Measurements from ENCODE around the gene SLC29A2. TPM values are rescaled to one million over a fixed set of nuclear protein-coding genes. Genes with fewer than 3 reads are reported as not detected.
"Not testable (repeated sequence)": the region's sequence is repeated elsewhere in the genome, so short reads cannot be mapped to it uniquely, and the experiment has no call there.

Gene SLC29A2
- total RNA-seq, 1 donor from 2014 or later = 5.3 TPM

DNA sequence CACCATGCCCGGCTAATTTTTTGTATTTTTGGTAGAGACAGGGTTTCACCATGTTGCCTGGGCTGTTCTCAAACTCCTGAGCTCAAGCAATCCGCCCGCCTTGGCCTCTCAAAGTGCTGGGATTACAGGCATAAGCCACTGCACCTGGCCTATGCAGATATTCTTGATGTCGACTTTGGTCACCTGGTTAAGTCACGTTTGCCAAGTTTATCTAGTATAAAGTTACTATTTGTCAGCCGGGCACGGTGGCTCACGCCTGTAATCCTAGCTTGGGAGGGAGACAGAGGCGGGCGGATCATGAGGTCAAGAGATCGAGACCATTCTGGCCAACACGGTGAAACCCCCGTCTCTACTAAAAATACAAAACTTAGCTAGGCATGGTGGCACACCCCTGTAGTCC lies 12.8 kb upstream of the SLC29A2 start:
- not testable (repeated sequence) for DNase-seq (ENCODE audit: low read depth)

DNA sequence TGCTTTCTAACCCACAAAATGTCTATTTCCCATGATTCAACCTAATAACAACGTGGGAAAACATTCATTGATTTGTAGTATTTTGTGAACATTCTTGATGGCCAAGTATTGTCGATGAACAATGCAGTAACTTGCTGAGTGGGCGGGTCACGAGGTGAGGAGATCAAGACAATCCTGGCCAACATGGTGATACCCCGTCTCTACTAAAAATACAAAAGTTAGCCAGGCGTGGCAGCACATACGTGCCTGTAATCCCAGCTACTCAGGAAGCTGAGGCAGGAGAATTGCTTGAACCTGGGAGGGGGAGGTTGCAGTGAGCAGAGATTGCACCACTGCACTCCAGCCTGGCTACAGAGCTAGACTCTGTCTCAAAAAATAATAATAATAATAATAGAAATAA lies 8.7 kb upstream of the SLC29A2 start:
- peak; percentile 84 for DNase-seq (ENCODE audit: low read depth)

DNA sequence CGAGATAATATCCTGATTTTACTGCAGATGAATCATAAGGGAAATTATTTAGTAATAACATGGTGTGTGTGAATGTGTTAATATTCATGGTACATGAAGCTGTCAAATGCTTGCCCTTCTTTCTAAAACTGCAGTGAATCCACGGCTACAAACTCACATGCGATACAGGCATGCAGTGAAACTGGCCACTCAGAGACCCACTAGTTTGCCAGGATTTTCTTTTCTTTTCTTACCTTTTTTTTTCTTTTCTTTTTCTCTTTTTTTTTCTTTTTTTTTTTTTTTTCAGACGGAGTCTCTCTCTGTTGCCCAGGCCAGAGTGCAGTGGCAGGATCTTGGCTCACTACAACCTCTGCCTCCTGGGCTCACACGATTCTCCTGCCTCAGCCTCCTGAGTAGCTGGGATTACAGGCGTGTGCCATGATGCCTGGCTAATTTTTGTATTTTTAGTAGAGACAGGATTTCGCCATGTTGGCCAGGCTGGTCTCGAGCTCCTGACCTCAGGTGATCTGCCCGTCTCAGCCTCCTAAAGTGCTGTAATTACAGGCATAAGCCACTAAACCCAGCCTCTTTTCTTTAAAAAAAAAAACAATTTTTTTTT lies 2.2 kb upstream of the SLC29A2 start:
- DNase-seq (ENCODE audit: low read depth) = not testable (repeated sequence)

DNA sequence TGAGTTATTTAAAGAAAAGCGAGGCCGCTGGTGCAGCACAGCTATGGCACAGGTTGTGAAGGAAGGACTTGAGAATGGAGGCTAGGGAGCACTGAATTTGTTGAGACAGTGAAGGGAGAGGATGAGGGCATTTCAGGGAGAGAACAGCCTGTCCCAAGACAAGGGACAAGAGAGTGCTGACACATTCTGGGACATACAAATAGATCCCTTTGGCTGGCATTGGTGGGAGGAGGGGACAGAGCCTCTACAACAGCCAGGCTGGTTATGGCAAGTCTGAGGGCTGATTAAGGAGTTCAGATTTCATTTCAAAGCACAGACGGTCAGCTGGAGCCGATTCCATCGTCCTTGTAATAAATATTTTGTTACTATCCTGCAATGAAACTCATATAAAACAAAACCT lies 1.7 kb upstream of the SLC29A2 start:
- no peak for DNase-seq (ENCODE audit: low read depth)

DNA sequence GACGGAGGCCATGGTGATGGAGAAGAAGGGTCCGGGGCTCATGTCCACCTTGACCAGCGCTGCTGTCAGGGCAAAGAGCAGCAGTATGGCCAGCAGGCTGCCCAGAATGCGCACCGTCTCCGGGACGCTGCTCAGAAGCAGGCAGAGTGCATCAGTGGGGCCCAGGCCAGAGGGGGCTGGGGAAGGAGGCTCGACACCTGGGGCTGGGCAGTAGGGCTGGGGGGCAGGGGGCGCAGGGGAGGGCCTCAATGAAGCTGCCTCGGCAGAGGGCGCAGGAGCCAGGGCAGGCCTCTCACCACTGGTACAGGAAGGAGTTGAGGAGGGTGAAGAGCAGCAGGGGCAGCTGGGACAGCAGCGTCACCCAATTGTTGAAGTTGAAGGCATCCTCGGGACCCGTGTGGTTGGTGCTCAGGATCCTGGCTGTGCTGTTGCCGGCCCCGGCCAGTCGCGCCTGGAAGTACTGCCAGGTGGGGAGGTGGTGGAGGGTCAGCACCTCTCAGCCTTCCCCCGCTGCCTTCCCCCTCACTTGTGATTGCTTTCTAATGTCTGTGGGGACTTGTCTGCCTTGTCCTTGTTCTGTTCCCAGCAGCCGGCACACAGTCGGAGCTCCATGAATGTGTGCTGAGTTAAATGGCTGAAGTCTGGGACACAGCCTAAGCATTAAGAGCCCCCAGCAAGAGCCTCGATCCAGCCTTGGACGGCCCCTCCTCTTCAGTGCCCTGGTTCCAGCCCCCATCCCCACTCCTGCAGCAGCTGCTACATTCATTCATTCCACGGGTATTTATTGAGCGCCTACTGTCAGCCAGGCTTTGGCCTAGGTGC lies 2.3 kb downstream of the SLC29A2 start:
- DNase-seq (ENCODE audit: low read depth) = no peak

DNA sequence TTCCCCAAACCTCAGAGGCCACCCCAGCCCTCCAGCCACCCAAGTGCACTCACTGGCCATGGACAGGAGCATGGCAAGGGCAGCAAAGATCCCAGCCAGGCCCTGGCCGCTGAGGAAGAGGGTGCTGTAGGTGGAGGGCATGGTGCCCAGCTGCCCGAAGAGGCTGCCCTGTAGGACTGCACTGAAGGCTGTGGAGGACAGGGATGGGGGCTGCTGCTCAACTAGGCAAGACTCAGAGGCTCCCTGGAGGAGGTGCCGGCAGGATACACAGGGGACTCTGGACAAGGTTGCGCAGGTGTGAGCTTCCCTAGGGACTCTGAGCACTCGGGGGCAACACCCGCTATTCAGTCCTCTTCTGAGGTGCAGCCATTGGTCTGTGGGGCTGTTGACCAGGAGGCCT lies 3.1 kb downstream of the SLC29A2 start:
- DNase-seq (ENCODE audit: low read depth) = no peak

DNA sequence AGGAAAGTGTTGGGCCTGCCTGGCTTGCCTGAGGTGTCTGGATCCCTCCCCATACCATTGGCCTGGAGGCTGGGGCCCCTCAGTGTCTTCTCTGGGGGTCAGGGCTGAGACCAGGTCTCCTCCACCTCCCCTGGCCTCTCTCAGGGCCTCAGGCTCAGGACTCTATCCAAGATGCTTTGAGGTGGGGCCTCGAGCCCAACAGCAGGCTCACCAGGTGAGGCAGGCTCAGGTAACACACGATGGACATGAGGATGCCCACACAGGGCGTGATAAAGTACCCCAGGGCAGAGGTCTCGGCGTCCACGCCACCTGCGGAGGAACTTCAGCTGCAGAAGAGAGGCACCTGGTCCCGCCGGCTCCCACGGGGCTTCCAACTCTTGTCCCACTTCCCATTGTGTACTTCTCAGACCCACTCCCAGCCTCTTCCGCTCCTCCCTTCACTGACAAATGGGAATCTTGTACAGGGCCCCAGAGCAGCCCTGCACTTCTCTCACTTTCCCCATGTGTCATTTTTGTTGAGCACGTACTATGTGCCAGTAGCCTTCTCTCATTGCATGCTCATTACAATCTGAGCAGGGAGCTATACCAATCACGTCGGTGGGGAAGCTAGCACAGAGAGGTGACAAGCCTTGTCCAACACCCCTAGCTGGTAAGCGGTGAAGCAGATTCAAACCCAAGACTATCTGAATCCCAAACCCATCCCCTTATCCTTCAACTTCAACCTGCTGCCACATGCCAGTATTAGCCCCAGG lies 3.8 kb downstream of the SLC29A2 start:
- DNase-seq (ENCODE audit: low read depth) = no peak

DNA sequence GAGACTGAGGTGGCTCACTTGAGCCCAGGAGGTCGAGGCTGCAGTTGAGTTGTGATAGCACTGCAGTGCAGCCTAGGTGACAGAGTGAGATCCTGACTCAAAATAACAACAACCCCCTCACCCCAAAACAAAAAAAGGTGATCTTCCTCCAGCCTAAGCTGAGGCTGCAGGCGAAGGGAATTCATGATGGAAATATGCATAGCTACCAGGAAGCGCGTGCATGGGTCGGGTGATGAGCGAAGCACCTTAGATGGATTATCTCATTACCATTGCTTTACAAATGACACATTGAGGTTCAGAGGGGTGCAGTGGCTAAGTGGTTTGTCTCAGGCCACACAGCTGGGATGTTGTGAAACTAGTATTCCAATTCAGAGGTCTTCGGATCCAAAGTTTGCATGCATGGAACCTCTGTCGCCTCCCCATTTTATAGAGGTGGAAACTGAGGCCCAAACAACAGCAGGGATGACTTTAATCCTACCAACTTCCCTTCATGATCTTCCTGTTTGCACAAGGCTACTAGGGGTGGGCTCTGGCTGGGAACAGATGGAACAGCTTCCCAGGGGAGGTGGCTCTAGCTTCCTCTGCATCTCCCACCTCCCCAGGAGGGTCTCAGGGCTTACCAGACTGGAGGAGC lies 4.6 kb downstream of the SLC29A2 start:
- DNase-seq (ENCODE audit: low read depth) = no peak

DNA sequence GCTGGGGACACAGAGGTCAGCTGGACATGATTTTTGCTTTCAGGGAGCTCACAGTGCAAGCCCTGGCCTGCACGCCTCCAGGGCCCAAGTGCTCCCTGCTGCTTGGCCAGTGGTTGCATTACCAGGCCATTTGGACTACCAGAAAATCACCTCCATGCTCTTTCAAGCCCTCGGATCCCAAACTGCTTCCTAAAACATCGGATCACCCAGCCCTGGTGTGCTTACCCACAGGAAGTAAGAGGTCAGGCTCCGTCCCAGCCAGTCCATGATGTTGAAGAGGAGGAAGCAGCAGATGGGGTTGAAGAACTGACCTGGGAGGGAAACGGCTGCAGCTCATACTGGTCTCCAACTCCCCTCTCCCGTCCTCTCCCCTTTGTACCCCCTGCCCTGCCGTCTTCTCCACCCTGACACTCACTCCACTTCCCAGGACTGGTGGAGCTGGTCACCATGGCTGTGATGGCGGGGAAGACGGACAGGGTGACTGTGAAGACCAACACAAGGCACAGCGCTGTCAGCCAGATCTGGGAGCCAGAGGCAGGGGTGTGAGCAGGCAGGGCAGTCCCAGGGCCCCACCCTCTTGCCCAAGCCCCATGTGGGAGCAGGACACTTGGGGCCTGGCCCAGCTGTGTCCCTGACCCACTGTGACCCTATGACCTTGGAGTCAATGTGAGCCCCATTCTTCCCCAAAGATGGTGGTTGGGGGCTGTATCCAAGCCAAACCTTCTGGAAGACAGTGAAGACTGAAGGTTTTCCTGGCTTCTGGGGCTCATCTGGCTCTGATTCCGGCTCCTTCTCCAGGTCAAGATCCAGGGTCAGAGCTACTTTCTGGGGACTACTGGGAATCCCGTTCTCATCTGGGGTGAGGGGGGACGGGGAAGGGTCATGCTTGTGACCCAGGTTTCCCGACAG lies 5.6 kb downstream of the SLC29A2 start:
- DNase-seq (ENCODE audit: low read depth) = no peak

DNA sequence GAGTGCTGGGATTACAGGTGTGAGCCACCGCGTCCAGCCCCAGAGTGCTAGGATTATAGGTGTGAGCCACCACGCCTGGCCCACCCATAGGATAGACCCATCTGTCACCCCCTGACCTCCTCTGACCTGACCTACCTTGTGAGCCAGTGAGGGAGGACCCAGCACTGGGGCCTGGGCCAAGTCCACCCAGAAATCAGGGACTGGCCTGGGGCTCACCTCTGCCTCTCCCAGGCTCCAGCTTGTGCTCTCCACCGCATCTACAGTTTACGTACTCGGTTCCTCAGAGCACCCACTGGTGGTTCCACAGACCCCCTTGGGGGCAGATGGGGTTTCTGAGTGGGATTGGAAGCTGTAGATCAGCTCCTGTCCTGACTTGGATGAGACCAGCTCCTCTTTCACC lies 6.4 kb downstream of the SLC29A2 start:
- DNase-seq (ENCODE audit: low read depth) = no peak

DNA sequence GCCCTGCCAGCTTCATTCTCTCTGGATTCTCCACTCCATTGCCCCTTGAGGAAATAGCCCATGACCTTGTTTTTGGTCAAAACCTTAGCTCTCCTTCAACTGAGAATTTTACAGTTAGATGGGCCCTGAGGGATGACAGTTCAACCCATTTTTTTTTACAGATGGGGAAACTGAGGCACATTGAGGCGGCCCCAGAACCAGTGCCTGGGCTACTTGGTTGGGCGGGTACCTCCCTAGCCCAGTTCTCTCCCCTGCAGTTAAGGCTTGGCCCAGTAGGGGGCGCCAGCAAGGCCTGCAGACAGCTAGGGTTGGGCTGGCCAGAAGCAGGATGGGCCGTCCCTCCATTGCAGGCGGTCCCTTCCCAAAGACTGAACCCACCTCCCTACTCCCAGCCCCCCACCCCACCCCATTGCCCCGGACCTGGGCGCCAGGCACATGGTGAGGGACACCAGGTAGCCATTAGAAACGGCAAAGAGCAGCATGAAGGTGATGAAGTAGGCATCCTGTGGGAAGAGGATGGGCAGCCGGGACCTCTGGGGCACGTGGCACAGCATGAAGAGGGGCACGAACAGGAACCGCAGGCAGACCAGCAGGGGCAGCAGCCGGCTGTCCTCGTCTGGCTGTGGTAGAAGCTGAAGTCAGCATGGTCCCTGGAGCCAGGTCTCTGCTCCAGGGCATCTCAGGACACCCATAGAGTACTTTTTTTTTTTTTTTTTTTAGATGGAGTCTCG lies 7.6 kb downstream of the SLC29A2 start:
- DNase-seq (ENCODE audit: low read depth) = no peak

DNA sequence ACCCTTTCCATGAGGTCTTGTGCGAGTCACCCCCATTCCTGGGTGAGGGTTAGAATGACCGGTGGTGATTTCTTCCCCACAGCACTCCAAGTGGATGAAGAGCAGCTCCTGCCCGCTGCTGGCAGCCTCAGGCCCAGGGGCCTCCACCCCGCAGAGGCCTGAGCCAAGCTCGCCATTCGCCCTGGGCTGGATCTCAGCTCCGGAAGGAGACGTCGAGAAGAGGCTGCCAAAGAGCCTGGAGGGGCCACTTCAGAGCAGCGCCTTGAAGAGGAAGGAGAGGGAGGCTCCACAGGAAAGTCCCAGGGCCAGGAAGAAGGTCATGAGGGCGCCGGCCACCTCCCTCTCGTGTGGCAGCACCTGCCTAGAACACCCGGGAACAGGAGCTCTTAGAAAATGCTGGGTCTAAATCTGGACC lies 8.4 kb downstream of the SLC29A2 start:
- DNase-seq (ENCODE audit: low read depth) = no peak

DNA sequence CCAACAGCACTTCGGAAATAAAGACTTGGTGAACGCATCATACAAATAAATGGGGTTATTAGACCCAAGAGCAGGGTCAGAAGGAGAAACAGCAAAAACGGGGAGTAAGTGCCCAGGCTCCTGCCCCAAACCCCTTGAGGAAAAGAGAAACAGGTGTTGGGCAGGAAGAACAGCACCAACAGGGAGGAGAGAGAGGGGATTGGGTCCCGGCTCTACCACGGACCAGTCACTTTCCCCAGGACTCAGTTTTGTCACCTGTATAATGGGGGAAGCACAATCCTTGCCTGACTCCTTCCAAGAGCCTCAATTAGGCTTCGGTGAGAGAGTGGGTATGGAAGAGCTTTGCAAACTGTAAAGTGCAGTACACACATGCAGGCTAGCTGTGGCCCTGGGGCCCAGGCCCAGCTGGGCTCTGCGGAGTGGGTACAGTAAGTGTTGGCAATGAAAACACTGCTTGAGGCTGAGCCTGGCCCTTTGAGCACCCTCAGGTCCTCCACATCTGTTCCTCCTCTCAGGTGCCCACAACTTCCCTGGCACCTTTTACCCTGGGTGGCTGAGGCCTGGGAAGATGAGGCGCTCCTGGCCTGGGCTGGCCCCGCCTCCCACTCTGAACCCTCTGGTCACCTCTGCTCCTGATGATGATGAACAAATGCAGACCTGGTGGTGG lies 8.9 kb downstream of the SLC29A2 start:
- no peak for DNase-seq (ENCODE audit: low read depth)

DNA sequence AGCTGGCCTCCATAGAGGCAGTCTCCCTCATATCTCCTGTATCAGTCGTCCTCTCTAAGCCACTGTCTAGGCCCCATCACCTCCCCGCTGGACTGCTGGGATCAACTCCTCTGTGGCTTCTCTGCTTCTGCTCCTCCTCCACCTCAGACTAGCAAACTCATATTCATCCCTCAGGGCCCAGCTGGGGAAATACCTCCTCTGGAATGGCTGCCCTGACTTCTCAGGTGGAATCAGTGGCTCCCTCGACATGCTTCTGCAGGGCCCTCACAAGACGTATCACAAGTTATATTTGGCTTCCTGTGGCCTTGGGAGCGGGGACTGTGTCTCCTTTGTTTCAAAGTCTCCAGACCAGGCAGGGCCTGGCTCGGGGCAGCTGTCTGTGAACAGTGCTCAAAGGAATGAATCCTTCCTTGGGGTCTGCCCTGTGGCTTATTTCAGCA lies 10.0 kb downstream of the SLC29A2 start:
- no peak for DNase-seq (ENCODE audit: low read depth)

DNA sequence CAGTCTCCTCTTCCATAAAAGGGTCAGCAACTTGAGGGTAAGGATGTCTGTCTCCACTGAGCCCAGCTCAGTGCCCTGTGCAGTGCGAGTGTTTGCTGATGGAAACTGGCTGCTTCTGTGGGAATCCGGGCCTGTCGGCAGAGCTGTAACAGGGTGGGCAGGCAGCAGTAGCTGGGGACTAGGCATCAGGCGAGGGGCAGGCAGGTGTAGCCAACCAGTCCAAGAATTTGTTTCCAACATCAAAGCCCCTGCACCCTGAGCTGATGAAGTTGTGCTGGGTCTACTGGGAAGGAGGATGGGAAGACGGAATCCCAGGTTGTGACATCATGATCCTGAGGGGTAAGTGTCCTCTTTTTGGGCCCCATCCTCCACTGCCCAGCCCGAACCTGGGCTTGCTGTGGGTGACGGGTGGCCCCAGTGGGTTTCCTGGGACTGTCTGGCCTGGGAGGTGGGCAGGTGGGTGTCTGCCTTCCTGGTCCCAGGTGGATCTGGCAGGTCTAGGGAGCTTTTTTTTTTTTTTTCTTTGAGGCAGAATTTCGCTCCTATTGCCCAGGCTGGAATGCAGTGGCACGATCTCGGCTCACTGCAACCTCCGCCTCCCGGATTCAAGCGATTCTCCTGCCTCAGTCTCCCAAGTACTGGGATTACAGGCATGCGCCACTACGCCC lies 11.0 kb downstream of the SLC29A2 start:
- no peak for DNase-seq (ENCODE audit: low read depth)

DNA sequence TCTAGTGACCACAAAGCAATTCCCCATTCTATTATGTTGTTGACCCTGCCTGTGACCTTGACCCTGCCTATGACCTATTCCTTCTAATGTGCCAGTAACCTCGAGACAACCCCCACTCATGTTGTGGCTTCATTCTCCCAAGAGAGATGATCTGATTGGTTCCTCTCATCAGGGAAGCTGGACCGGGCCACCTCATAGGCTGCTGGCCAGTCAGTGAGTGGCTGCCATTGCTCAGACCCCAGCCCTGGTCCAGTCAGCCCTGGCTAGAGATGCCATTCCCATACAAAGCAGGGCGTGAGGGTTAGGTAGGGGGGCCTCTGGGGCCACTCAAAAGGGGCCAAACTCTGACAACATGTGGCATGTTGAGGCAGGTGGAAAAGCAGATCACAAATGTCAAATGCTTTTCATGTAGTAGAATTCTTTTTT lies 11.9 kb downstream of the SLC29A2 start:
- DNase-seq (ENCODE audit: low read depth) = no peak

DNA sequence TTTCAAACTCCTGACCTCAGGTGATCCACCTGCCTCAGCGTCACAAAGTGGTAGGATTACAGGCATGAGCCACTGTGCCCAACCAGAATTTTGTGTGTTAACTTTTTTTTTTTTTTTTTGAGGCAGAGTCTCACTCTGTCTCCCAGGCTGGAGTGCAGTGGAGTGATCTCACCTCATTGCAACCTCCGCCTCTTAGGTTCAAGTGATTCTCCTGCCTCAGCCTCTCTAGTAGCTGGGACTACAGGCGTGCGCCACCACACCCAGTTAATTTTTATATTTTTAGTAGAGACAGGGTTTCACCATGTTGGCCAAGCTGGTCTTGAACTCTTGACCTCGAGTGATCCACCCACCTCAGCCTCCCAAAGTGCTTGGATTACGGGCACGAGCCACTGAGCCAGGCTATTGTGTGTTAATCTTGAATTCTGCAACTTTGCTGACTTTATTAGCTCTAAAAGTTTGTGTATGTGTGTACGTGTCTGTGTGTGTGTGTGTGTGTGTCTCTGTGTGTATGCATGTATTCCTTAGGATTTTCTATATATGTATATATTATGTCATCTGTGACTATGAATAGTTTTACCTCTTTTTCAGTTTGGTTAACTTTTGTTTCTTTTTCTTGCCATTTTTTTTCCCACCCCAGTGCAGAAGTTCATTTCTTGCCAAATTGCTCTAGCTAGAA lies 20.9 kb downstream of the SLC29A2 start:
- DNase-seq (ENCODE audit: low read depth) = not testable (repeated sequence)

DNA sequence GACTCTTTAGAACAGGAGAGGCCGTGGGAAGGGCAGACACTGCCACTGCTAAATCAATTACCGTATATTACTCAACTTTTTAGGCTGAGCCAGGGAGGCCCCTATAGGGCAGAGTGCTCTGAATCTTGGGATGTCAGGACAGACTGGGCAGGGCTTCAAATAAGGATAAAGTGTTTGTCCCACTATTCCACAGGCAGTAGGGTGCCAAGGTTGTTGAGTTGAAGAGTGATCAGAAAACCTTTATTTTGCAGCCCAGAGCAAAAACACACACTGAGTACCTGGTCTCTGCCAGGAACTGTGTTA lies 22.5 kb downstream of the SLC29A2 start:
- no peak for DNase-seq (ENCODE audit: low read depth)
